Mucosa of rectum (tissue), 2 donors: ENCODE measurements around the gene PLAGL2.

Experiments used
- H3K27ac ChIP-seq, 2 donors: one replicate each; pipeline ENCODE4 v1.7.0; 2013; ENCODE audit warnings: inconsistent platforms in 2 of 2, low read depth in 2 of 2, low read length in 2 of 2
- H3K27me3 ChIP-seq, 2 donors: one replicate each; pipeline ENCODE4 v1.7.0; 2013; ENCODE audit warnings: low read length in 2 of 2; ENCODE audit not compliant: control insufficient read depth in 2 of 2, insufficient read depth in 2 of 2
- H3K36me3 ChIP-seq, 2 donors: one replicate each; pipeline ENCODE4 v1.7.0; 2013; ENCODE audit warnings: low read length in 2 of 2; ENCODE audit not compliant: control insufficient read depth in 2 of 2, insufficient read depth in 2 of 2
- H3K4me1 ChIP-seq, 2 donors: one replicate each; pipeline ENCODE4 v1.7.0; 2013; ENCODE audit warnings: low read length in 2 of 2, mild to moderate bottlenecking in 1 of 2; ENCODE audit not compliant: control insufficient read depth in 2 of 2, insufficient read depth in 2 of 2
- H3K4me3 ChIP-seq, 2 donors: one replicate each; pipeline ENCODE4 v1.7.0; 2013; ENCODE audit warnings: low read length in 2 of 2
- H3K9ac ChIP-seq, 2 donors: one replicate each; pipeline ENCODE4 v1.7.0; 2013; ENCODE audit warnings: low read length in 2 of 2, low read depth in 1 of 2, mild to moderate bottlenecking in 1 of 2
- H3K9me3 ChIP-seq, 2 donors: one replicate each; pipeline ENCODE4 v1.7.0; 2013; ENCODE audit warnings: low read length in 2 of 2; ENCODE audit not compliant: control insufficient read depth in 2 of 2
- donor health status: healthy.
- donor health status: Normal muscosa, but diverticular disease.

Gene PLAGL2

GRCh38 chr20:32153771-32154170 lies 53.8 kb downstream of the PLAGL2 start:
- H3K9me3 ChIP-seq: no peaks in the 10 kb centered on the region
- H3K9ac ChIP-seq: no peak overlapping the region
- H3K27ac ChIP-seq: no peak overlapping the region
- H3K4me3 ChIP-seq: no peak overlapping the region
- peaks cover 50 to 53% of the 10 kb centered on the region in 2 donors for H3K36me3 ChIP-seq
- no peaks in the 10 kb centered on the region for H3K27me3 ChIP-seq
- H3K4me1 ChIP-seq: peaks cover 4 to 6% of the 10 kb centered on the region in 2 donors

- H3K27me3 ChIP-seq: no peaks in the 10 kb centered on the region
- H3K9me3 ChIP-seq: no peaks in the 10 kb centered on the region
- no peak overlapping the region for H3K9ac ChIP-seq
- peaks cover 47 to 52% of the 10 kb centered on the region in 2 donors for H3K36me3 ChIP-seq
- H3K27ac ChIP-seq: no peak overlapping the region
- H3K4me3 ChIP-seq: no peak overlapping the region
- peaks cover 4 to 6% of the 10 kb centered on the region in 2 donors for H3K4me1 ChIP-seq
Observed at GRCh38 chr20:32153156-32153665, 54.3 kb downstream of the PLAGL2 start.

- H3K27ac ChIP-seq: no peak overlapping the region
- H3K36me3 ChIP-seq: peaks cover 42 to 50% of the 10 kb centered on the region in 2 donors
- no peaks in the 10 kb centered on the region for H3K9me3 ChIP-seq
- no peak overlapping the region for H3K9ac ChIP-seq
- peaks cover 4 to 6% of the 10 kb centered on the region in 2 donors for H3K4me1 ChIP-seq
- no peak overlapping the region for H3K4me3 ChIP-seq
- H3K27me3 ChIP-seq: no peaks in the 10 kb centered on the region
Observed at GRCh38 chr20:32152421-32153155, 55.0 kb downstream of the PLAGL2 start.

GRCh38 chr20:32150291-32150848 lies 57.2 kb downstream of the PLAGL2 start:
- Histone ChIP-seq H3K27ac (no peak overlapping the region), H3K9me3 (no peaks in the 10 kb centered on the region), H3K36me3 (peaks cover 52 to 58% of the 10 kb centered on the region in 2 donors), H3K27me3 (no peaks in the 10 kb centered on the region), H3K4me3 (no peak overlapping the region), H3K9ac (no peak overlapping the region), H3K4me1 (peaks cover under 1 to 6% of the 10 kb centered on the region in 2 donors)

GRCh38 chr20:32149566-32150170 lies 57.9 kb downstream of the PLAGL2 start:
- H3K36me3 ChIP-seq: peaks cover 59 to 65% of the 10 kb centered on the region in 2 donors
- H3K27ac ChIP-seq: no peak overlapping the region

GRCh38 chr20:32144898-32145662 lies 62.5 kb downstream of the PLAGL2 start:
- Histone ChIP-seq H3K9me3 (no peaks in the 10 kb centered on the region), H3K4me3 (no peak overlapping the region), H3K27ac (no peak overlapping the region), H3K36me3 (peaks cover 64 to 76% of the 10 kb centered on the region in 2 donors), H3K9ac (no peak overlapping the region), H3K27me3 (no peaks in the 10 kb centered on the region), H3K4me1 (no peaks in the 10 kb centered on the region)

More at GRCh38 chr20:32149566-32150170, 57.9 kb downstream of the PLAGL2 start:
- Histone ChIP-seq H3K4me1 (peaks cover 0 to 2% of the 10 kb centered on the region in 2 donors), H3K9ac (no peak overlapping the region), H3K4me3 (no peak overlapping the region), H3K27me3 (no peaks in the 10 kb centered on the region), H3K9me3 (no peaks in the 10 kb centered on the region)

GRCh38 chr20:32142991-32143390 lies 64.6 kb downstream of the PLAGL2 start:
- H3K9ac ChIP-seq: no peak overlapping the region
- no peak overlapping the region for H3K4me3 ChIP-seq
- H3K9me3 ChIP-seq: no peaks in the 10 kb centered on the region
- peaks cover 64 to 82% of the 10 kb centered on the region in 2 donors for H3K36me3 ChIP-seq
- no peaks in the 10 kb centered on the region for H3K4me1 ChIP-seq
- H3K27ac ChIP-seq: no peak overlapping the region
- H3K27me3 ChIP-seq: no peaks in the 10 kb centered on the region
